Fibroblast of mammary gland (primary cell): ENCODE data around the gene ENO1.

Source experiments
- DNase-seq: peaks from one replicate; pipeline ENCODE4 v3.0.0-alpha.2; 2010; ENCODE audit warnings: low read depth
- H3K4me3 ChIP-seq: 2 replicates; pipeline ENCODE4 v1.5.1; 2011; ENCODE audit warnings: low read depth, mild to moderate bottlenecking, low read length, moderate library complexity; ENCODE audit not compliant: control insufficient read depth
- CTCF ChIP-seq: conservative IDR thresholded peaks from 2 replicates; pipeline ENCODE4 v1.5.1; 2011; ENCODE audit warnings: low read depth, low read length, inconsistent platforms; ENCODE audit not compliant: control insufficient read depth, insufficient read depth

The ENO1 gene

GRCh38 chr1:8851060-8851459, 27.4 kb downstream of the ENO1 start:
- no peak overlapping the region for H3K4me3 ChIP-seq
- TF ChIP-seq CTCF, result no peak
- DNase-seq, result no peak

- no peak overlapping the region for H3K4me3 ChIP-seq
- peak; percentile 75 for TF ChIP-seq CTCF
- DNase-seq, result peak; percentile 90
Measured at GRCh38 chr1:8848663-8849386, 29.7 kb downstream of the ENO1 start.

GRCh38 chr1:8847990-8848389, 30.5 kb downstream of the ENO1 start:
- TF ChIP-seq CTCF, result no peak
- DNase-seq, result no peak
- no peak overlapping the region for H3K4me3 ChIP-seq

- TF ChIP-seq CTCF, result no peak
- H3K4me3 ChIP-seq, result no peak overlapping the region
- no peak for DNase-seq
Measured at GRCh38 chr1:8846263-8846662, 32.2 kb downstream of the ENO1 start.

- no peak for DNase-seq
- no peak for TF ChIP-seq CTCF
- no peak overlapping the region for H3K4me3 ChIP-seq
Measured at GRCh38 chr1:8845104-8846097, 33.1 kb downstream of the ENO1 start.

- no peak for TF ChIP-seq CTCF
- H3K4me3 ChIP-seq, result no peak overlapping the region
- DNase-seq, result no peak
Measured at GRCh38 chr1:8844501-8845006, 33.9 kb downstream of the ENO1 start.
